OCI-LY7 (cell line): ENCODE data around the gene SHISAL2A.

ENCODE experiments used
- CTCF ChIP-seq: fragments of 200-600 bp; sonication (generic); conservative IDR thresholded peaks from 2 replicates; pipeline ENCODE4 v1.5.1; 2014; ENCODE audit warnings: mild to moderate bottlenecking, antibody characterized with exemption, low read length, moderate library complexity, mixed read lengths
- EZH2phosphoT487 ChIP-seq: fragments of 200-600 bp; sonication (generic); IDR thresholded peaks from 2 replicates; pipeline ENCODE4 v1.6.1; 2018; ENCODE audit warnings: low read depth, borderline replicate concordance, mild to moderate bottlenecking, mixed run types, antibody characterized with exemption, low read length, moderate library complexity, mixed read lengths

GRCh38 chr1:52593495-52593894, 39.5 kb upstream of the SHISAL2A start:
- TF ChIP-seq CTCF, result no peak
- TF ChIP-seq EZH2phosphoT487, result no peak
